Activated T-cell treated with anti-CD3 and anti-CD28 coated beads, Interleukin-2, amount 50 U/mL, for 48 hours (primary cell): ENCODE results near the gene KIAA0930.

ENCODE experiments used
- DNase-seq, 2 experiments: peaks; one replicate each; pipeline ENCODE4 v3.0.0-alpha.2; 2020

Gene KIAA0930

DNA sequence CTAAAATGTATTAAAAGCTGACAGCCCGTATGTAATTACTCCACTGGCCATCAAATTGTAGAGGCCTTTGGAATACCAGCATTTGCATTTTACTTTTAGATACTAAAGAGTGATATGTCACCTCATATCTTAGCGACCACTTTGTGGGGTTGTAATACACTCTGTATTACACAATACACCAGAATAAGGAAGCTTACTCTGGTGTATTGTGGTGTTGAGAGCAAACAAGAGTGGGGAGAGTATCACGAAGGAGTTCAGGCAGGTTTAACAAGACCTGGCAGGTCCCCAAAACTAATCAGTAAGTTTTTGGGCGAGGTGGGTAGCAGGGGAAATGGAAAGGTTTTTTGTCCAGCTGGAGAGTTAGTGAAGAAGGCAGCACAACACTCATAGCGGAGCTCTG lies 73.8 kb downstream of the KIAA0930 start:
- DNase-seq: no peak

DNA sequence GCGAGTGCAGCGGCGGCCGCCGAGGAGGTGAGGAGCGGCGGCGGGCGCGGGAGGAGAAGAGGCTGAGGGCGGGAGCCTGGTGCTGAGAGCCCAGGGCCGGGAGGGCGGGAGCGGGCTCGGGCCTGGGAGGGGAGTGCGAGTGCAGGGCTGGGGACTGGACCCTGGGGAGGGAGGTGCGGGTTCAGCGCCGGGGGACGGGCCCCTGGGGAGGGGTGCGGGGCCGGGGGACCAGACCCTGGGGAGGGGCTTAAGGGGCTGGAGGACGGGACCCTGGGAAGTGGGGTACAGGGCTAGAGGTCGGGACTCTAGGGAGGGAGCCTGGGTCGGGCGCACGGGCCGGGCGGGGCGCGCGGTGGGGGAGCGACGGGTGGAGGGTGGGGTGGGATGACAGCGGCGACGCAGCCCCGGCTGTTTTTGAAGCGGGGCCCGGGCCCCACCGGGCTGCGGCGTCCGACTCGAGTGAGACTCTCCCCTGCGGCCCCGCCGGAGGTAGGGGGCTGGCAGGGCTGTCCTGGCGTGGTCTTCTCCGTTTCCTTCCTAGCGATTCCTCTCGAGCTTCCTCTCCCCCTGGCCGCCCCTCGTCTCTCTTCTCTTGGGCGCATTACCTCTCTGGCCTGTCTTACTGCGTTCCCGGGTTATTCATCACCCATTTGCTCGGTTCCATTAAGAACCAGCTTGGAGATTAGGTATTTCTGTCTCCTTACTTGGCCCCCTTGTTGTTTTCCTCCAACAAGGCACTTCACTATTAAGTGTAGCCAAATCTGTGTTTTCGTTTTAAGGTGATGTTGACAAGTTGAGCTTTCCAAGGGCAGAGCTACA lies 76.2 kb downstream of the KIAA0930 start:
- DNase-seq: peak; percentile 53 to 65

DNA sequence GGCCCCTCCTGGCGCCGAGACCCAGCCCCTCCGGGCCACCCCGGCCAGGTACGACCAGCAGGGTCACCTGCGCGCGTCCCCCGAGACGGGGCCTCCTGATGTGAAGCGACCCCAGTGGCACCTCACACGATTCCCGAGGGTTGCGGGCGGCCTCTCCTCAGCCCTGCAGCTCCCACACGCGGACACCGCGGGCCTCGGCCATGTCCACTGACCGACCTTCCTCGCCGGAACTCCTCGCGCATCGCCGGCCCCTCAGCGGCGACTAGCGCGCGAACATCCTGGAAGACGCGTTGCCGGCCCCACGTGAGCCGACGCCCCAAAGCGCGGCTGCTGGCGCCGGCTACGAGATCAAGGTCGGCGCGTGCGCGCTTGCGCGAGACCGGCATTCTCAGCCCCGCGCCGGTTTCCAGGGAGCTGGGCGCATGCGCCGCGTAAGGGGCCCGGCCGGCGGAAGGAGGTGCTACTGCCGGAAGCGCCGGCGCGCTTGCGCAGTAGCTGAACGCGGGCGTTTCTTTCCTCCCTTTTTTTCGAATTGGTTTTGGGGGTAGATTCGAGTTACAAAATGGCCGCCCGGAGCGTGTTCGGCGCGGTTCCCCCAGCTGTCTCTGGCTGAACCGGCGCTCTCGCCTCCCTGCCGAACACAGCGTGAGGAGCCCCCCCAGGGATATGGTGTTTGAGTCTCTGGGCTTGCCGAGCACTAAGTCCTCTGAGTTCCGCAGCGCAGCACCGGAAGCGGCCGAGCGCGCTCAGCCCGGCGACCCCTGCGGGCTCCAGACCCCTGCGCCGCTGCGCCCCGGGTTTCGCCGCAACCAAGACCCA lies 77.0 kb downstream of the KIAA0930 start, which contains the start of gene NUP50:
Gene NUP50 (plus strand): TSS at position 475 of the 819 bp plus-strand sequence. CDS start 4,253 bp downstream, outside the sequence.
- peak; percentile 95 to 97 for DNase-seq

DNA sequence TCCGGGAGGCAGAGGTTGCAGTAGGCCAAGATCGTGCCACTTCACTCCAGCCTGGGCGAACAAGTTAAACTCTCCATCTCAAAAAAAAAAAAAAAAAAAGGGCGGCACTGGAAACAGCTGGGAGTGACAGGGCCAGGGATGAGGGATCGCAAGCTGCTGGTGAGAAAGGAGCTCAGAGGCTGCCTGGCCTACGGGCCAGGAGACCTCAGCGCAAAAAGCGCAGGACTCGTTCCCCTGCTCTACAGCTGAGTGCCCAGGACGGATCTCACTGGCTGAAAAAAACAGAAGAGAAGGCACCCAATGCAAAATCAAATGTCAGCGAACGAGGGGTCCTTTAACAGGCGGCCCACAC lies 77.6 kb downstream of the KIAA0930 start:
- no peak for DNase-seq

DNA sequence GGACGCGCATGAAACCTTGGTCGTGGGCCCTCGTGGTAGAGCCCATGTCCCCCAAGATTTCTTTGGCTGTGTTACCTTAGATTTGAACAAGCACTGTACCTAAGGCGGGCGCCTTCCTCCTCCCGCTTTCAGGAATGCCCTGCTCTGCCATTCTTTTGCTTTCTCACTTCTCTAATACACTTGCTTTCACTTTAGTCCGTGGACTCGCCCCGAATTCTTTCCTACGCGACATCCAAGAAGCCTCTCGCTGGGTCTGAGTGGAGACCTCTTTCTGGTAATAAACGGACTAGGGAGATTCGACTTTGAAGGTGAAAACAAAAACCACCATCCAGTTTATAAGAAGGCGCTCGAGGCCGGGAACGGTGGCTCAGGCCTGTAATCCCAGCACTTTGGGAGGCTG lies 78.2 kb downstream of the KIAA0930 start:
- DNase-seq: no peak

DNA sequence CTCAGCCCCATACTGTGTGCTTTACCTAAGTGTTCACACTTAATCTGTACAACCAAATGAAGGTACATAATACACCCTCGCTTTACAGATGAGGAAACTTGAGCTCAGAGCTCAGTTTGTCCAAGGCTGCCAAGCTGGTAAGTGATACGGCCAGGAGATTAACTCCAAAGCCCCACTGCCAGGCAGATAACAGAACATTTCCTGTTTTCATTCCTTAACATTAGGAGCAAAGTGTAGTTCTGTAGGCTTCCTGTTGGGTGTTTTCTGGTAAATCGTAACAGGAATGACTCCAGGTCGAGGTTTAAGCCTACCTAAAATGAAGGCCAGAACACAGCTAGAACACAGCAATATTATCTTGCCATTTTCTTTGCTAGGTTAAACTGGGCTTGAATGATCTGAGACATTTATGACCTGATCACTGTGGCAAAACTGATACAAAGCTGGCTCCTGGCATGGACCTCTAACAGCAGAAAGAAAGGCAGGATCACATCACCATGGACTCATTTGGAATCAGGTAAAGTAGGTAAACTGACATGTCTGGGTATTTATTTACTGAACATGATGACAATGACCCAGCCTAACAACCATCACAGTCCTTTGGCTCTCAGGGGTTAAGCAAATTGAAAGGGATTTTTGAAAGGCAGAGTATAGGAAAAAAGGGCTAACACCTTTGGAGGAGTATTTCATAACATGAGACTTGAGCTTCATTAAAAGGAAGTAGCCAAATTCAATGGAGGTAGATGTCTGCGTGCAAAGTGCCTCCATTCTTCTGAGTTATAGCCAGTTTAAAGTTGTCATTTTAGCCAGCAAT lies 80.8 kb downstream of the KIAA0930 start:
- no peak for DNase-seq

DNA sequence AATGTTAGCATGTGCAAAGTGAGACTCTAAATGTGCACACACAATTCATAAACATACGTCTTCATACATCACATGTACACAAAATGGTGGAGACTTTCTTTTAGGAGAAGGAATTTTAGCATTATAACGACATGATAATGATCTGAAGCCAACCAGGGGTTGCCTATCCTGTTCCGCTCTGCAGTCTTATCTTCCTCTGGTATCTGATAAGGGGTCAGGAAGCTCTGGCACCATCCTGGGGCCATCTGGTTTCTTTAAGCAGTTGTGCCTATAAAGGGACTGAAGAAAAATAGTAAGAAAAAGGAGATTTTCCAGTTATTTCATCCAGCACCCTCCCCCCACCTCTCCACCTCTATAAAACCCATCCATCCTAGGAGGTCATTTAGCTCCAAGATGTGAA lies 82.8 kb downstream of the KIAA0930 start:
- DNase-seq: no peak

DNA sequence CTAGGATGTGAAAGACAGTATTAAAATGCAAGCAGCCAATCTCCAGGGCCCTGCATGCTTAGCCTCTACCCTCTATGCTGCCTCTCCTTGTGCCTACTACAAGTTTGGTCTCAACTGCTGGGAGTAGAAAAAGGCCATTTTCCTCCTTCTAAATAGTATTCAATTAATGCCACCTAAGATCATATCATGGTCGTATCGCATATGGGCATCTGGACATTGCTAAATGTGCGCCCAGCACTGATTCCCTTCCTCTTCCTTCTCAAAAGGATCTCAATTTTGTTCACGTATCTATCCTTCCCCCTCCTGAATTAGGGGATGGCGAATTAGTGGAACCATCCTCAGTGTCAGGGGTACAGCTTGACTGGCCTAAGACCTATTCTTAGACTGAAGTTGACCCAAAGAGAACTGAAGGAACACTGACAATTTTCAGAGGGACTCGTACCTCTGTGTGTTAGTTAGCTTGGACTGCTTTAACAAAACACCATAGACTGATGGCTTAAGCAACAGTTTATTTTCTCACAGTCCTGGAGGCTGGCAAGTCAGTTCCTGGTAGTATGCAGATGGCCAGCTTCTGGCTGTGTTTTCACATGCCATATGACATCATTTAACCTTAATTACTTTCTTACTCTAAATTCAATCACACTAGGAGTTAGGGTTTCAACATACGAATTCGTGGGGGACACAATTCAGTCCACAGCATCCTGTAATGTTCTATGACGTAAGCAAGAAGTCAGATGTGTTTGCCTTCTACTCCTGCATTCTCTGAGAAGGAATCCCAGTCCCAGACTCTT lies 85.4 kb downstream of the KIAA0930 start:
- no peak for DNase-seq

DNA sequence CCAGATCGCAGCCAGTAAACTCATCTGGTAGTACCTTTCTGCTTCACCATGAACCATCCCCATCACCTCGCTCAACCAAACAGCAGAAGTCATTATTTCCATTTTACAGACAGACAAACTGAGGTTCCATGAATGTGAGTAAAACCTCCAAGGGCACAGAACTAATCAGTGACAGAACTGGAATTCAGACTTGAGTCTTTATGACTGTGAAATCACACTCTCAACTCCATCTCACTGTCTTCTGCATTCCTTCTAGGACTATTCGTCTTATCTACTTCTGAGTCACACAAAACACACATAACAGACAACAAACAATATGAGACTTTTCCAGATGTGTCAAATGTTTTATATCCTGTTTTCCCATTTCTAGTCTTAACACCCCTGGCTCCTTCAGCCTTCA lies 86.3 kb downstream of the KIAA0930 start:
- no peak for DNase-seq

DNA sequence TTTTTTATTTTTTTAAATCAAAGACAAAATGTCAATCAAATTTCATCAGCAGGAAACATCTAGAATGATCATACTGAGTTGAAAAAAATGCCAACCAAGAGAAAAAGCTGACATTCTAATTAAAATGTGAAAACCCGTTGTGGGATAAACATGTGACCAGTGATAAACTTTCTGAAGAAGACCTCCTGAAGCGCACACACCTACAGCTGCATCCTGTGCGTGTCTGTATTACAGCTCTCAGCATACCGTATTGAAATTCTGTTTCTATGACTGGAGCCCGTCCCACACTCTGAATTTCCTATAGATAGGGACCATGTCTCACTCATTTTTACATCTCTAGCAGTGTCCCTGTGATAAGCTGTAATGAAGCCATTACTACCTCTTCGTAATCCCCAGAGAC lies 89.2 kb downstream of the KIAA0930 start:
- DNase-seq: no peak

DNA sequence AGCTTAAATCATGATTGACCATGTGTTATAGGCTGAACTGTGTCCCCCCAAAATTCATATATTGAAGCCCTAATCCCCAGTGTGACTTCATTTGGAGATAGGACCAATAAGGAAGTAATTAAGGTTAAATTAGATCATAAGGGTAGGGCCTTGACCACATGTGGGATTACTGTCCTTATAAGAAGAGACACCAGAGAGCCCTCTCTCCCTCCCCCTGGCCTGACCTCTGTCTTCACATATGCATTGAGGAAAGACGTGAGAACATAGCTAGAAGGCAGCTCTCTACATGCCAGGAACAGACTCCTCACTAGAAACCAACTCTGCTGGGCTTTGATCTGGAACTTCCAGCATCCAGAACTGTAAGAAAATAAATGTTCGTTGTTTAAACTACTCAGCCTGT lies 90.6 kb downstream of the KIAA0930 start:
- no peak for DNase-seq

DNA sequence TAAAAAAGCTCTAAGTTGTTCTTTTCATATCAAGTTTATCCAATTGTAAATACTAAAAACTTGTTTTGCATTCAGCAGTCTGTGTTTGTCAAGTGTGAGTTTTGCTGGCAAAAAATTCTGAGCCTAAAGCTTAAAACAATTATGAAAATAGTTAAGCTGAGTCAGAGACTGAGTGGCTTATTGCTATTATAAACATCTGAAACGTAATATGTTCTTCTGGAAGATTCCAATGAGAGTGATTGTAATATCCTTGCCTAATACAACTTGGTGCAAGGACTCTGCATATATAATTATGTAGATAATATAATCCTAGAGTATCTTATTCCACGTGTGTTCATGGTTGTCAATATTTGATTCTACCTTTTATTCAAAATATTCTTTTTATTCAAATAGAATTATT lies 91.0 kb downstream of the KIAA0930 start:
- no peak for DNase-seq

DNA sequence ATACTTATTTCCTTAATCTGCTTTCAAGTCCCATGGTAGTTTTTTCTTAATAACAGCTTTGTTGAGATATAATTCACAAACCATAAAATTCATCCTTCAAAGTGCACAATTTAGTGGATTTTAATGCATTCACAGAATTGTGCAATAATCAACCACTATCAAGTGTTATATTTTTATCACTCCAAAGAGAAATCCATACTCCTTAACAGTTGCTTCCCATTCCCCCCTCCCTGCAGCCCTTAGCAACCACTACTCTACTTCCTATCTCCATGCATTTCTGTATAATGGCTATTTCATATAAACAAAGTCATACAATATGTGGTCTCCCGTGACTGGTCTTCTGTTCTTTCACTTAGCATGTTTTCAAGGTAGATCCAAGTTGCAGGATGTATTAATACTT lies 95.8 kb downstream of the KIAA0930 start:
- DNase-seq: no peak

DNA sequence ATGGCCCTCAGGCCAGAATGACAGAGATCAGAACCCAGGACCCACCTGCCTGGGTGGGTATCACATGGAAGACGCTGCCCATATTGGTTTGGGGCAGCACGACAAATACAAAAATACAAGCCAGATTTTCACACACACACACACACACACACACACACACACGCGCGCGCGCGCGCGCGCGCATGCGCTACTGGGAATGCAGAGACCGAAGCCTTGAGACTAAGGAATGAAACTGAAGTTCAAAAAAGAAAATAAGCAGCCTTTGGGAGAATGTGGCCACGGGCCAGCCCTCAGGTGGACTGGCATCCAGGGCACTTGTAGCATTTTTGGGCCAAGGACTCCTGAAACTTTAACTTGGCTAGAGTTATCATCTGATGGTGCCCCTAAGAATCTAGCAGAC lies 98.3 kb downstream of the KIAA0930 start:
- no peak for DNase-seq
